ENCODE measurements around the gene TBX20.

- no peak for TF ChIP-seq NRL (CRISPR knock-in tag; IDR thresholded peaks at IDR 0.05; ENCODE audit: borderline replicate concordance)
- TF ChIP-seq CBFB (CRISPR knock-in tag; IDR thresholded peaks at IDR 0.05), result no peak
- no peak for TF ChIP-seq HOXA7 (CRISPR knock-in tag; IDR thresholded peaks at IDR 0.05)
- no peak for TF ChIP-seq CCDC6 (CRISPR knock-in tag; IDR thresholded peaks at IDR 0.05)
- TF ChIP-seq CTCF (CRISPR knock-in tag; IDR thresholded peaks at IDR 0.05), result no peak
- no peak for TF ChIP-seq ZNF280D (CRISPR knock-in tag; IDR thresholded peaks at IDR 0.05)
- no peak for TF ChIP-seq ZNF879 (CRISPR knock-in tag; IDR thresholded peaks at IDR 0.05)
Measured at GRCh38 chr7:35286422-35286821, 32.5 kb upstream of the TBX20 start.
